Bone marrow (tissue), 2 donors: ENCODE measurements around the gene FBXL16.

ENCODE experiments used
- DNase-seq, 2 donors: peaks; one replicate each; lab custom pipeline; 2025; lab: John Stamatoyannopoulos, UW

FBXL16 gene

GRCh38 chr16:660459-661183 lies 45.0 kb downstream of the FBXL16 start:
- peak in 1 of 2 donors; percentile 66 for DNase-seq

- DNase-seq, result no peak
Measured at GRCh38 chr16:660132-660458, 45.5 kb downstream of the FBXL16 start.

GRCh38 chr16:659618-660017 lies 46.0 kb downstream of the FBXL16 start:
- no peak for DNase-seq

GRCh38 chr16:658679-659571 lies 46.7 kb downstream of the FBXL16 start:
- no peak for DNase-seq

GRCh38 chr16:657487-657886 lies 48.1 kb downstream of the FBXL16 start:
- DNase-seq, result no peak

GRCh38 chr16:654034-654433 lies 51.6 kb downstream of the FBXL16 start:
- no peak for DNase-seq

GRCh38 chr16:652454-653305 lies 52.9 kb downstream of the FBXL16 start:
- DNase-seq, result no peak

- DNase-seq, result no peak
Measured at GRCh38 chr16:651844-652243, 53.8 kb downstream of the FBXL16 start.

GRCh38 chr16:649631-650030 lies 56.0 kb downstream of the FBXL16 start:
- DNase-seq, result peak in 1 of 2 donors; percentile 36

- DNase-seq, result peak; percentile 84 to 85
Measured at GRCh38 chr16:648781-649589, 56.6 kb downstream of the FBXL16 start, which contains the start of gene WDR90. WDR90 (plus strand) TSS chr16:649365; CDS start chr16:649417, 52 bp downstream.

- DNase-seq, result no peak
Measured at GRCh38 chr16:648071-648780, 57.4 kb downstream of the FBXL16 start.

GRCh38 chr16:647173-647902 lies 58.3 kb downstream of the FBXL16 start:
- no peak for DNase-seq

- DNase-seq, result no peak
Measured at GRCh38 chr16:646679-647172, 58.9 kb downstream of the FBXL16 start.

- DNase-seq, result no peak
Measured at GRCh38 chr16:645852-646678, 59.5 kb downstream of the FBXL16 start.

- DNase-seq, result no peak
Measured at GRCh38 chr16:644556-644955, 61.0 kb downstream of the FBXL16 start.

GRCh38 chr16:643050-643368 lies 62.6 kb downstream of the FBXL16 start:
- DNase-seq, result no peak
